Measurements from ENCODE around the gene IGSF3.

The IGSF3 gene

GRCh38 chr1:116667575-116668105 is at the start of gene IGSF3:
TSS of gene IGSF3 (minus strand) at chr1:116667733. CDS start at chr1:116666326, 1,407 bp downstream.
- Histone ChIP-seq H3K4me3 (ENCODE audit: low read length in 2 of 2) (peak within 1 kb of the TSS; percentile 60 to 85), H3K4me1 (ENCODE audit: control insufficient read depth, insufficient read depth, low read length) (peaks cover 32% of the 10 kb centered on the region), H3K9ac (ENCODE audit: low read length in 2 of 2) (peak within 1 kb of the TSS; percentile 71 to 74), H3K27ac (ENCODE audit: low read length) (peak within 1 kb of the TSS; percentile 46), H3K36me3 (ENCODE audit: control insufficient read depth in 2 of 2, insufficient read depth in 2 of 2, low read length in 2 of 2) (no peaks in the 10 kb centered on the region), H3K27me3 (ENCODE audit: control insufficient read depth in 1 of 2, insufficient read depth in 2 of 2, low read length in 2 of 2) (no peaks in the 10 kb centered on the region), H3K9me3 (ENCODE audit: control insufficient read depth in 2 of 2, low read length in 2 of 2) (no peaks in the 10 kb centered on the region)

DNA sequence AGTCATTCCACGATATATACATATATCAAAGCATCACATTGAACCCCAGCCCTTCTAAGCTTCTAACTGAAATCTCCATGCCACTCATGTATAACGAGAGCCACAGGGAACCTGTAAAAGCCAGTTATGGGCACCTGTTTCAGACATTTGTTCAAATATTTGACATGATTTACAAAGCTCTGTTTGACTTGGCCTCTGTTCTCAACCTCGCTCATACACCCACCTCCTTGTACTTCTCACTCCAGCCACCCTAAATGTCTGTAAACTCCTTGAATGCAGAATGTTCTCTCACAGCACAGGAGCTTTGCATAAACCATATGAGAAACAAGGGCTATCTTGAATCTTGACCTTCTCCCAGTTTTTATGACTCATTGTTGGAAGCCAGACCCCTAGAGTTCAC is 49.8 kb upstream of the IGSF3 start:
- no peaks in the 10 kb centered on the region for H3K36me3 ChIP-seq (ENCODE audit: control insufficient read depth in 2 of 2, insufficient read depth in 2 of 2, low read length in 2 of 2)
- H3K27ac ChIP-seq (ENCODE audit: low read length): no peak overlapping the region
- no peaks in the 10 kb centered on the region for H3K4me1 ChIP-seq (ENCODE audit: control insufficient read depth, insufficient read depth, low read length)
- H3K27me3 ChIP-seq (ENCODE audit: control insufficient read depth in 1 of 2, insufficient read depth in 2 of 2, low read length in 2 of 2): no peaks in the 10 kb centered on the region
- H3K4me3 ChIP-seq (ENCODE audit: low read length in 2 of 2): no peak overlapping the region
- H3K9me3 ChIP-seq (ENCODE audit: control insufficient read depth in 2 of 2, low read length in 2 of 2): no peaks in the 10 kb centered on the region
- H3K9ac ChIP-seq (ENCODE audit: low read length in 2 of 2): no peak overlapping the region

DNA sequence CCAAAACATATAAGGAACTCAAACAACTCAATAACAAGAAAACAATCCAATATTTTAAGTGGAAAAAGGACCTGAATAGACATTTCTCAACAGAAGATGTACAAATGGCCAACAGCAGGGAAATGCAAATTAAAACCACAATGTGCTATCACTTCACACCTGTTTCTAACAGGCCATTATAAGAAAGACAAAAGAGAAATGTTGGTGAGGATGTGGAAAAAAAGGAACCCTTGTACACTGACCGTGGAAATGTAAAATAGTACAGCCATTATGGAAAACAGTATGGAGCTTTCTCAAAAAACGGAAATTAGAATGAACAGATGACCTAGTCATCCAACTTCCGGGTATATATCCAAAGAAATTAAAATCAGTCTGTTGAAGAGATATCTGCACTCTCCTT is 48.9 kb upstream of the IGSF3 start:
- H3K27me3 ChIP-seq (ENCODE audit: control insufficient read depth in 1 of 2, insufficient read depth in 2 of 2, low read length in 2 of 2): no peaks in the 10 kb centered on the region
- H3K9me3 ChIP-seq (ENCODE audit: control insufficient read depth in 2 of 2, low read length in 2 of 2): no peaks in the 10 kb centered on the region
- H3K36me3 ChIP-seq (ENCODE audit: control insufficient read depth in 2 of 2, insufficient read depth in 2 of 2, low read length in 2 of 2): no peaks in the 10 kb centered on the region
- peaks cover 3% of the 10 kb centered on the region for H3K4me1 ChIP-seq (ENCODE audit: control insufficient read depth, insufficient read depth, low read length)
- no peak overlapping the region for H3K27ac ChIP-seq (ENCODE audit: low read length)
- H3K9ac ChIP-seq (ENCODE audit: low read length in 2 of 2): no peak overlapping the region
- no peak overlapping the region for H3K4me3 ChIP-seq (ENCODE audit: low read length in 2 of 2)

- Histone ChIP-seq H3K9me3 (ENCODE audit: control insufficient read depth in 2 of 2, low read length in 2 of 2) (no peaks in the 10 kb centered on the region), H3K4me1 (ENCODE audit: control insufficient read depth, insufficient read depth, low read length) (peaks cover 15% of the 10 kb centered on the region), H3K9ac (ENCODE audit: low read length in 2 of 2) (no peak overlapping the region), H3K36me3 (ENCODE audit: control insufficient read depth in 2 of 2, insufficient read depth in 2 of 2, low read length in 2 of 2) (no peaks in the 10 kb centered on the region), H3K27ac (ENCODE audit: low read length) (no peak overlapping the region), H3K4me3 (ENCODE audit: low read length in 2 of 2) (no peak overlapping the region), H3K27me3 (ENCODE audit: control insufficient read depth in 1 of 2, insufficient read depth in 2 of 2, low read length in 2 of 2) (no peaks in the 10 kb centered on the region)
These were observed 45.9 kb upstream of the IGSF3 start for GRCh38 chr1:116713474-116713873.

DNA sequence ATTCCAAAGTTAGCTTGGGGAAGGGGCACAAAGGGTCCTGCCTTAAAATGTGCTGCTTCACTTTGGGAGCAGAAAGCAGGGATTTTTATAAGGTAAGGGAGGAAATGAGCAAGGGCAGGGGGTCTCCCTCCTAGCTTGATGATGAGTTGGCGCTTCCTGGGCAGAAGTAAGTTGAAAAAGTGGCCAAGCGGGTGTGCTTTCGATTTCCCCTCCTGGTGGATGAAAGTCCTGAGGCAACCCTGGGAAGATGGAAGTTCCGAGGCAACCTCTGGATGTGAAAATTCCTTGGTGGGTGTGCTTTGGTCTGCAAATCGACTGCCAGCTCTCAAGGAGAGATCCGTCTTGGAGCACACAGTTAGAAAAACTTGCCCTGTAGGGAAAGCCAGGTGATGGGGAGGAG is 45.0 kb upstream of the IGSF3 start:
- H3K9ac ChIP-seq (ENCODE audit: low read length in 2 of 2): no peak overlapping the region
- no peaks in the 10 kb centered on the region for H3K9me3 ChIP-seq (ENCODE audit: control insufficient read depth in 2 of 2, low read length in 2 of 2)
- H3K4me1 ChIP-seq (ENCODE audit: control insufficient read depth, insufficient read depth, low read length): peaks cover 15% of the 10 kb centered on the region
- no peak overlapping the region for H3K4me3 ChIP-seq (ENCODE audit: low read length in 2 of 2)
- no peak overlapping the region for H3K27ac ChIP-seq (ENCODE audit: low read length)
- no peaks in the 10 kb centered on the region for H3K36me3 ChIP-seq (ENCODE audit: control insufficient read depth in 2 of 2, insufficient read depth in 2 of 2, low read length in 2 of 2)
- H3K27me3 ChIP-seq (ENCODE audit: control insufficient read depth in 1 of 2, insufficient read depth in 2 of 2, low read length in 2 of 2): no peaks in the 10 kb centered on the region

DNA sequence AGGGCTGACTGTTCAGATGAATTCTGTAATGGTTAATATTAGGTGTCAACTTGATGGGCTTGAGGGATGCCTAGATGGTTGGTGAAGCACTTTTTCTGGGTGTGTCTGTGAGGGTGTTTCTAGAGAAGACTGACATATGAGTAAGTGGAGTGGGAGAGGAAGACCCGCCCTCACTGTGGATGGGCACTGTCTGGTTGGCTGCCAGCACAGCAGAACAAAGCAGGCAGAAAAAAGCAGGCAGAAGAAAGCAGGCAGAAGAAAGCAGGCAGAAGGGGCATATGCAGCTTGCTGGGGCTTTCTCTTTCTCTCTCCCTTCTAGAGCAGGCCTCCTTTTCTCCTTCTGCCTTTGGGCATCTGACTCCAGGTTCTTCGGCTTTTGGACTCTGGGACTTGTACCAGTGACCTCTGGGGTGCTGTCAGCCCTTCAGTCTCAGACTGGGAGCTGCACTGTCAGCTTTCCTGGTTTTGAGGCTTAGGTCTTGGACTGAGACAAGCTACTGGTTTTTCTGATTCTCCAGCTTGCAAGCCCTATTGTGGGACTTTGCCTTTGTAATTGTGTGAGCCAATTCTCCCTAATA is 43.8 kb upstream of the IGSF3 start:
- H3K36me3 ChIP-seq (ENCODE audit: control insufficient read depth in 2 of 2, insufficient read depth in 2 of 2, low read length in 2 of 2): no peaks in the 10 kb centered on the region
- H3K4me1 ChIP-seq (ENCODE audit: control insufficient read depth, insufficient read depth, low read length): peaks cover 15% of the 10 kb centered on the region
- no peak overlapping the region for H3K27ac ChIP-seq (ENCODE audit: low read length)
- no peaks in the 10 kb centered on the region for H3K9me3 ChIP-seq (ENCODE audit: control insufficient read depth in 2 of 2, low read length in 2 of 2)
- no peak overlapping the region for H3K9ac ChIP-seq (ENCODE audit: low read length in 2 of 2)
- no peak overlapping the region for H3K4me3 ChIP-seq (ENCODE audit: low read length in 2 of 2)
- H3K27me3 ChIP-seq (ENCODE audit: control insufficient read depth in 1 of 2, insufficient read depth in 2 of 2, low read length in 2 of 2): no peaks in the 10 kb centered on the region

DNA sequence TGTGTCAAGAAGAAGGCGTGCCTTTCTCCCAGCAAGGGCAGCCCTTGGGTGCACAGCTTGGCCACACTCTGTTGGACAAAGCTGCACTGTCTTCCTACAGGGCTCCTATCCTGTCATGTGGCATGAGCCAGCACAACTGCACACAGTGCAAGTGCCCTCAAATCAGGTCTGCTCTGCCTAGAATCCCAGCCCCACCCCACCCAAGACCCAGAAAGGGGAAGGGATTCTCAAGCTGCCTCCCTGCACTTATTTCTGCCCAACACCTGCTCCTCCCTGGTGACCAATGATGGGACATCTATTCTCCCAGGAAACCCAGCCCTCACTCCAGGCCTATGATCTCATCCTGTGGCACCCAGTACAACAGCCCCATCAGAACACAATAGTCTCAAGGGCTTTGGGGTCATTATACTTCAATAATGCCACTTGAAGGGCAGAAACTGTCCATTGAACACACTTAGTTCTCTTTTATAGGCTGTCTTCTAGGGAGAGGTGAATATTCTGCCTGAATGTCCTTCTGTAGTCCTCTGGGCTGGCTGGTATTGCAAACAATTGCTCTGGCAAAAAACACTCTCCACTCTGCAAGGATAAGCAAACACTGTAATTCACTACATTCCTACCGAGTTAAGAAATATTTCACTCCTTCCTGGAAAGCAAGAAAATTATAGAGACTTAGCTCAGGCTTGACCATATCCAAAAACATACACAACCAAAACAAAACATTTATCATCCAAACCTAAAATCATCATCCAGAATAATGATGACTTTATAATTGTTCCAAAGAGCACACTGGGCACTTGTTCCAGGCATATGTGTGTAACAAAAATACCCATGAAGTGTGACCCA is 43.1 kb upstream of the IGSF3 start:
- no peaks in the 10 kb centered on the region for H3K9me3 ChIP-seq (ENCODE audit: control insufficient read depth in 2 of 2, low read length in 2 of 2)
- H3K36me3 ChIP-seq (ENCODE audit: control insufficient read depth in 2 of 2, insufficient read depth in 2 of 2, low read length in 2 of 2): no peaks in the 10 kb centered on the region
- H3K27ac ChIP-seq (ENCODE audit: low read length): no peak overlapping the region
- no peaks in the 10 kb centered on the region for H3K27me3 ChIP-seq (ENCODE audit: control insufficient read depth in 1 of 2, insufficient read depth in 2 of 2, low read length in 2 of 2)
- no peak overlapping the region for H3K9ac ChIP-seq (ENCODE audit: low read length in 2 of 2)
- H3K4me1 ChIP-seq (ENCODE audit: control insufficient read depth, insufficient read depth, low read length): peaks cover 15% of the 10 kb centered on the region
- H3K4me3 ChIP-seq (ENCODE audit: low read length in 2 of 2): no peak overlapping the region

DNA sequence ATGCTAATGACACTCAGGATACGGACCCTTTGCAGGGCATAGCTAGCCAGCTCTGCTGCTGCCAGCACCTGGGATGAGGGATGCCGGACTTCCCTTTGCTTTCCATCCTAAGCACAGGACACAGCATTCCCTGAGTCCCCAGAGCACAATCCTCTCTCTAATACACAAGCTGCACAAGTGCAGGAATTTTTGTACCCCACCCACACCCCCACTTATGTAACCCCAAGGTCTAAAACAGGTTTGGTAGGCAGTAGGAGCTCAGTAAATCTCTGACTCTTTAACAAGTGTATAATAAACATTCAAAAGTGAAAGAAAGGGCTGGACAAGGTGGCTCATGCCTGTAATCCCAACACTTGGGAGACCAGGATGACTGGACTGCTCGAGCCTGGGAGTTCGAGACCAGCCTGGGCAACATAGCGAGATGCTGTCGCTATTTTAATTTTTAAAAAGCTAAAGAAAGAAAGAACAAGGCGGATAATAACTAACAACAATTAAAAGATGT is 42.2 kb upstream of the IGSF3 start:
- Histone ChIP-seq H3K9me3 (ENCODE audit: control insufficient read depth in 2 of 2, low read length in 2 of 2) (no peaks in the 10 kb centered on the region), H3K9ac (ENCODE audit: low read length in 2 of 2) (no peak overlapping the region), H3K27me3 (ENCODE audit: control insufficient read depth in 1 of 2, insufficient read depth in 2 of 2, low read length in 2 of 2) (no peaks in the 10 kb centered on the region), H3K27ac (ENCODE audit: low read length) (no peak overlapping the region), H3K4me3 (ENCODE audit: low read length in 2 of 2) (no peak overlapping the region), H3K36me3 (ENCODE audit: control insufficient read depth in 2 of 2, insufficient read depth in 2 of 2, low read length in 2 of 2) (no peaks in the 10 kb centered on the region), H3K4me1 (ENCODE audit: control insufficient read depth, insufficient read depth, low read length) (peaks cover 17% of the 10 kb centered on the region)

- Histone ChIP-seq H3K27ac (ENCODE audit: low read length) (no peak overlapping the region), H3K4me3 (ENCODE audit: low read length in 2 of 2) (no peak overlapping the region), H3K4me1 (ENCODE audit: control insufficient read depth, insufficient read depth, low read length) (peaks cover 23% of the 10 kb centered on the region), H3K9ac (ENCODE audit: low read length in 2 of 2) (no peak overlapping the region), H3K27me3 (ENCODE audit: control insufficient read depth in 1 of 2, insufficient read depth in 2 of 2, low read length in 2 of 2) (no peaks in the 10 kb centered on the region), H3K9me3 (ENCODE audit: control insufficient read depth in 2 of 2, low read length in 2 of 2) (no peaks in the 10 kb centered on the region), H3K36me3 (ENCODE audit: control insufficient read depth in 2 of 2, insufficient read depth in 2 of 2, low read length in 2 of 2) (no peaks in the 10 kb centered on the region)
These were observed 40.8 kb upstream of the IGSF3 start for GRCh38 chr1:116708255-116708900.

DNA sequence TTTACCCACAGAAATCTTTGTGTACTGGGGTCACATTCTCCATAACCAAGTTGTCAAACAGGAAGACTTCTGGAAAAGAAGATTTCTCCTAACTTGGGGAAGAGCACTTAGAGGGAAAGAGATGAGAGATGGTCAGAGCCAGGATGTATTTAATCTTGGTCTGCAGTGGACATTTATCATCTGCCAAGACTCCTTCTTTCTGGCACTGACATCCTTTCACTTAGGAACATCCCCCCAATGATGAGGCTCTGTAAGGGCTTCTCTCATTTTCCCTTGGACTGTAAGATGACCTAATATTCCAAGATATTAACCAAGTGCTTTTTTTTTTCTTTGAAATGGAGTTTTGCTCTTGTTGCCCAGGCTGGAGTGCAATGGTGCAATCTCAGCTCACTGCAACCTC is 39.3 kb upstream of the IGSF3 start:
- Histone ChIP-seq H3K4me3 (ENCODE audit: low read length in 2 of 2) (no peak overlapping the region), H3K9me3 (ENCODE audit: control insufficient read depth in 2 of 2, low read length in 2 of 2) (no peaks in the 10 kb centered on the region), H3K27ac (ENCODE audit: low read length) (no peak overlapping the region), H3K9ac (ENCODE audit: low read length in 2 of 2) (no peak overlapping the region), H3K4me1 (ENCODE audit: control insufficient read depth, insufficient read depth, low read length) (peaks cover 23% of the 10 kb centered on the region), H3K27me3 (ENCODE audit: control insufficient read depth in 1 of 2, insufficient read depth in 2 of 2, low read length in 2 of 2) (no peaks in the 10 kb centered on the region), H3K36me3 (ENCODE audit: control insufficient read depth in 2 of 2, insufficient read depth in 2 of 2, low read length in 2 of 2) (no peaks in the 10 kb centered on the region)
